HFFc6 (cell line): Measurements from ENCODE around the gene GGCT. TPM values are rescaled to one million over a fixed set of nuclear protein-coding genes. Genes with fewer than 3 reads are reported as not detected.
"Not testable (repeated sequence)": the region's sequence is repeated elsewhere in the genome, so short reads cannot be mapped to it uniquely, and the experiment has no call there.

Experiments
- DNase-seq: peaks from one replicate; pipeline ENCODE4 v3.0.0-alpha.2; 2018
- H3K27ac Mint-ChIP-seq: 2 replicates; pipeline ENCODE4 v1.8.0; 2020; ENCODE audit warnings: mild to moderate bottlenecking, mixed read lengths
- H3K27me3 Mint-ChIP-seq: 2 replicates; pipeline ENCODE4 v1.8.0; 2021; ENCODE audit warnings: mild to moderate bottlenecking, moderate library complexity, mixed read lengths; ENCODE audit not compliant: insufficient read depth
- H3K36me3 Mint-ChIP-seq: 2 replicates; pipeline ENCODE4 v1.8.0; 2021; ENCODE audit warnings: low read depth, mixed read lengths
- H3K4me1 Mint-ChIP-seq: 2 replicates; pipeline ENCODE4 v1.8.0; 2020; ENCODE audit warnings: low read depth, mixed read lengths
- H3K4me3 Mint-ChIP-seq: 2 replicates; pipeline ENCODE4 v1.8.0; 2020; ENCODE audit warnings: mild to moderate bottlenecking, moderate library complexity, mixed read lengths
- H3K9me3 Mint-ChIP-seq: 2 replicates; pipeline ENCODE4 v1.8.0; 2020; ENCODE audit warnings: mild to moderate bottlenecking, mixed read lengths
- CTCF ChIP-seq: fragments of 200-600 bp; sonication (generic); IDR thresholded peaks from 2 replicates; pipeline ENCODE4 v1.5.0; 2021; ENCODE audit warnings: antibody characterized with exemption, mild to moderate bottlenecking
- total RNA-seq, 6 experiments: library from RNA; stranded (reverse); fragmentation: NEBNext Ultra II Directional; extraction: Animal tissue kit (Norgen Biotek cat#: 25700); gene quantifications; 2 replicates in 1 of 6; 3 replicates in 5 of 6; pipeline ENCODE4 v1.2.3, GENCODE V29; 2021

Gene GGCT
- total RNA-seq, 6 experiments from 2014 or later = 16.1 to 25.6 (median 21.1) TPM

- no peak for DNase-seq
- Mint-ChIP-seq H3K9me3 (no peaks in the 10 kb centered on the region), H3K27ac (no peak overlapping the region), H3K36me3 (no peaks in the 10 kb centered on the region), H3K4me1 (no peaks in the 10 kb centered on the region), H3K27me3 (no peaks in the 10 kb centered on the region), H3K4me3 (no peak overlapping the region)
- TF ChIP-seq CTCF = no peak
Observed at GRCh38 chr7:30531286-30531685, 26.7 kb upstream of the GGCT start.

- H3K36me3 Mint-ChIP-seq = no peaks in the 10 kb centered on the region
- DNase-seq = no peak
- no peaks in the 10 kb centered on the region for H3K9me3 Mint-ChIP-seq
- no peaks in the 10 kb centered on the region for H3K27me3 Mint-ChIP-seq
- TF ChIP-seq CTCF = no peak
- no peak overlapping the region for H3K27ac Mint-ChIP-seq
- no peaks in the 10 kb centered on the region for H3K4me1 Mint-ChIP-seq
- H3K4me3 Mint-ChIP-seq = no peak overlapping the region
Observed at GRCh38 chr7:30530373-30530772, 25.7 kb upstream of the GGCT start.

GRCh38 chr7:30528779-30529178 lies 24.1 kb upstream of the GGCT start:
- no peaks in the 10 kb centered on the region for H3K27me3 Mint-ChIP-seq
- no peaks in the 10 kb centered on the region for H3K9me3 Mint-ChIP-seq
- no peak overlapping the region for H3K27ac Mint-ChIP-seq
- DNase-seq = no peak
- H3K4me1 Mint-ChIP-seq = no peaks in the 10 kb centered on the region
- H3K36me3 Mint-ChIP-seq = no peaks in the 10 kb centered on the region
- no peak for TF ChIP-seq CTCF
- H3K4me3 Mint-ChIP-seq = no peak overlapping the region

GRCh38 chr7:30527297-30527696 lies 22.7 kb upstream of the GGCT start:
- H3K27ac Mint-ChIP-seq, H3K27me3 Mint-ChIP-seq, H3K36me3 Mint-ChIP-seq, H3K9me3 Mint-ChIP-seq, H3K4me1 Mint-ChIP-seq, DNase-seq, H3K4me3 Mint-ChIP-seq: not testable (repeated sequence)

- no peak overlapping the region for H3K4me3 Mint-ChIP-seq
- no peak for TF ChIP-seq CTCF
- H3K36me3 Mint-ChIP-seq = no peaks in the 10 kb centered on the region
- H3K9me3 Mint-ChIP-seq = no peaks in the 10 kb centered on the region
- peaks cover 6% of the 10 kb centered on the region for H3K4me1 Mint-ChIP-seq
- no peak overlapping the region for H3K27ac Mint-ChIP-seq
- no peak for DNase-seq
- no peaks in the 10 kb centered on the region; the same call in 1 of the 2 replicates for H3K27me3 Mint-ChIP-seq
Observed at GRCh38 chr7:30526163-30526562, 21.5 kb upstream of the GGCT start.

- Mint-ChIP-seq H3K36me3 (no peaks in the 10 kb centered on the region), H3K9me3 (no peaks in the 10 kb centered on the region), H3K27me3 (peaks cover 3% of the 10 kb centered on the region; the same call in 1 of the 2 replicates), H3K27ac (no peak overlapping the region), H3K4me1 (peaks cover 14% of the 10 kb centered on the region), H3K4me3 (no peak overlapping the region)
- no peak for TF ChIP-seq CTCF
- no peak for DNase-seq
Observed at GRCh38 chr7:30525429-30525828, 20.8 kb upstream of the GGCT start.
